Prostate gland (tissue), 2 donors: Measurements from ENCODE around the gene GPX8. TPM values are rescaled to one million over a fixed set of nuclear protein-coding genes. Genes with fewer than 3 reads are reported as not detected.

Experiments used
- DNase-seq: peaks from one replicate; pipeline ENCODE4 v3.0.0-alpha.2; 2019; ENCODE audit warnings: low spot score
- H3K27ac ChIP-seq, 2 donors: fragments of 200-600 bp; sonication (generic); 2 replicates each; pipeline ENCODE4 v1.5.1; 2017 to 2019
- H3K27me3 ChIP-seq: fragments of 200-600 bp; sonication (generic); replicated peaks from 2 replicates; pipeline ENCODE4 v1.5.1; 2019; ENCODE audit not compliant: insufficient read depth
- H3K36me3 ChIP-seq, 2 donors: fragments of 200-600 bp; sonication (generic); 1 replicate in 1 of 2; 2 replicates in 1 of 2; pipeline versions ENCODE4 v1.5.1 to v1.8.1; 2017 to 2019
- H3K4me1 ChIP-seq: fragments of 200-600 bp; sonication (generic); replicated peaks from 2 replicates; pipeline ENCODE4 v1.5.1; 2019
- H3K4me3 ChIP-seq, 2 donors: fragments of 200-600 bp; sonication (generic); 2 replicates each; pipeline ENCODE4 v1.5.1; 2017 to 2019
- H3K9me3 ChIP-seq: fragments of 200-600 bp; sonication (generic); 2 replicates; pipeline ENCODE4 v1.5.1; 2017
- POLR2A ChIP-seq: fragments of 450-650 bp; IDR thresholded peaks from one replicate; pipeline ENCODE4 v1.6.1; 2016; ENCODE audit warnings: antibody characterized with exemption, mild to moderate bottlenecking
- POLR2AphosphoS5 ChIP-seq: sonication (generic); formaldehyde crosslinking; IDR thresholded peaks from one replicate; pipeline ENCODE4 v1.6.1; 2017; ENCODE audit warnings: antibody characterized with exemption
- WGBS: methylation state at CpG from one replicate; pipeline ENCODE4 v1.1.5; 2018; 5-methylcytosine and 5-hydroxymethylcytosine counted together
- intact Hi-C: fragments of 100-400 bp; cut with DNase I; formaldehyde crosslinking; loops from one replicate; pipeline ENCODE4 v1.14.2; 2022
- total RNA-seq, 2 donors: library from RNA; depleted of rRNA; stranded (reverse); fragments of >200 nt; gene quantifications; one replicate each; pipeline ENCODE4 v1.1.0, GENCODE V29; 2016
- TF ChIP-seq, protein P1 (sequence below), 4 experiments: fragments of 200-600 bp in 2 of 4; fragments of 450-650 bp in 2 of 4; sonication (generic) in 2 of 4; IDR thresholded peaks; 1 replicate in 3 of 4; 2 replicates in 1 of 4; pipeline ENCODE4 v1.5.1; 2016 to 2019; ENCODE audit warnings: antibody characterized with exemption in 4 of 4, mild to moderate bottlenecking in 2 of 4, moderate library complexity in 2 of 4

Gene GPX8
- total RNA-seq, 2 donors from 2014 or later: 8.4 to 16.0 TPM

DNA sequence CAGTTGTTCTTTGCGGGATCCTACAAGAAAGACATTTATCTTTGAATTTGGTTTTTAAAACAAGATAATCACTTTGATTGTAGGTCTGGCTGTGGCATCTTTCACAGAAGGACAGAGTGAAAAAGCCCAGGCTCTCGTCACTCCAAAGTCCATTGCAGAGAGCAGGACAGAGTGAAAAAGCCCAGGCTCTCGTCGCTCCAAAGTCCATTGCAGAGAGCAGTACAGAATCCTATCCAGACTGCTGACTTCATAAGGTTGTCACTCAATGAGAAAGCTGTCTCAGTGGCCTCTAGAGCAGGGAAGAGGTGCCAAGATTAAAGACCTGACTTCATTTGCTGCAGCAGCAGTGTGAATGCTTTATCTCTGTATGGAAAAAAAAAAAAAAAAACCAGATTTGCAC is 16.3 kb upstream of the GPX8 start:
- intact Hi-C loops: no loop called here
- Histone ChIP-seq H3K4me3 (no peak overlapping the region), H3K27ac (no peak overlapping the region), H3K4me1 (no peaks in the 10 kb centered on the region), H3K36me3 (no peaks in the 10 kb centered on the region), H3K27me3 (peaks cover 2% of the 10 kb centered on the region), H3K9me3 (no peaks in the 10 kb centered on the region)
- no peak for DNase-seq
- 68% methylated on average over 4 of the region's 4 CpGs for WGBS
- no peak for TF ChIP-seq POLR2AphosphoS5
- TF ChIP-seq, protein P1, sequence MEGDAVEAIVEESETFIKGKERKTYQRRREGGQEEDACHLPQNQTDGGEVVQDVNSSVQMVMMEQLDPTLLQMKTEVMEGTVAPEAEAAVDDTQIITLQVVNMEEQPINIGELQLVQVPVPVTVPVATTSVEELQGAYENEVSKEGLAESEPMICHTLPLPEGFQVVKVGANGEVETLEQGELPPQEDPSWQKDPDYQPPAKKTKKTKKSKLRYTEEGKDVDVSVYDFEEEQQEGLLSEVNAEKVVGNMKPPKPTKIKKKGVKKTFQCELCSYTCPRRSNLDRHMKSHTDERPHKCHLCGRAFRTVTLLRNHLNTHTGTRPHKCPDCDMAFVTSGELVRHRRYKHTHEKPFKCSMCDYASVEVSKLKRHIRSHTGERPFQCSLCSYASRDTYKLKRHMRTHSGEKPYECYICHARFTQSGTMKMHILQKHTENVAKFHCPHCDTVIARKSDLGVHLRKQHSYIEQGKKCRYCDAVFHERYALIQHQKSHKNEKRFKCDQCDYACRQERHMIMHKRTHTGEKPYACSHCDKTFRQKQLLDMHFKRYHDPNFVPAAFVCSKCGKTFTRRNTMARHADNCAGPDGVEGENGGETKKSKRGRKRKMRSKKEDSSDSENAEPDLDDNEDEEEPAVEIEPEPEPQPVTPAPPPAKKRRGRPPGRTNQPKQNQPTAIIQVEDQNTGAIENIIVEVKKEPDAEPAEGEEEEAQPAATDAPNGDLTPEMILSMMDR (IDR thresholded peaks at IDR 0.05): no peak
- no peak for TF ChIP-seq POLR2A

DNA sequence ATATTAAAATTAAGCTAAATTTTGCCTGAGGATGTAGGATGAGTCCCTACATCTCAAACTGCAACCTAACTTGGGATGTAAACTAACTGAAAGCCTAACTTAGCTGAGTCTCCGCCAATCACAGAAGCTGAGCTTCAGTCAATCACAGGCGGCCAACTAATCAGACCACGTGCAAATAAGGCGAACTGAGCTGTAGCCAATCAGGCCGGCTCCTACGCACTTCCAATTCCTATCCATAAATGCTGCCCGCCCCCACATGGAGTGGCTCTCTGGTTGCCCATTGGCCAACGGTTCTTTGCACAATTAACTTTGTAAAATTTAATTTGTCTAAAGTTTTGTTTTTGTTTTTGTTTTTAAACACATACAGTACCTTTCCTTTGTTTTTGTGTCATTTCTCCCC is 13.9 kb upstream of the GPX8 start:
- H3K4me3 ChIP-seq: no peak overlapping the region
- TF ChIP-seq, protein P1 (IDR thresholded peaks at IDR 0.05): no peak
- TF ChIP-seq POLR2A: no peak
- no peak for TF ChIP-seq POLR2AphosphoS5
- DNase-seq: no peak
- H3K27me3 ChIP-seq: peaks cover 2% of the 10 kb centered on the region
- H3K4me1 ChIP-seq: no peaks in the 10 kb centered on the region
- H3K27ac ChIP-seq: no peak overlapping the region
- WGBS: 86% methylated on average over 8 of the region's 8 CpGs
- intact Hi-C loops: loop anchor here (5.0 kb wide), 2 partner anchors 199 to 629 kb away; partner anchors contain the start of gene SNX18
- no peaks in the 10 kb centered on the region for H3K9me3 ChIP-seq
- no peaks in the 10 kb centered on the region for H3K36me3 ChIP-seq

DNA sequence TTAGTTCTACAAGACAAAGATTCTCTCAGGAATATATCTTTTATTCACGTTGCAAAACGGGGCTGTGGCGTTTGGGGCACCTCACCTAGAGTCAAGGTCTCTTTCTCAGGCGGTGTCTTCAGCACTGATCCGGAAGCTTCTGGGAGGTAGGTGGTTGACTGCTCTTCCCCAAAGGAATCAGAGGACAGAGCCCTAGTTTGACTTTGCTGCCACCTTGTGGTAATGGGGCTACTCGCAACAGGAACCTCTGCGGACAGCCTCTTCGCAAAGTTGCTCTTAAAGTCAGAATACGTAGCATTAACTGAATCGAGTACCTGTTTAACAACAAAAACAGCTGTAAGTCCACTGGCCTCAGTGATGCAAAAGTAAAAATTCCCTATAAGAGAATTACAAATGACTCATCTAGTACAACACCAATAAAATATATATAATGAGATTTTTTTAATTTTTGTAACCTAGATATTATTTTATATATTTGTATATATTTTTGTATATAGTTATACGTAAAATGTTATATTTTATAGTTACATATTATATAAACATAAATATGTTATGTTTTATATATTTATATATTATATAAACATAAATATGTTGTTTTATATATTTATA is 13.3 kb upstream of the GPX8 start:
- Histone ChIP-seq H3K9me3 (no peaks in the 10 kb centered on the region), H3K4me1 (no peaks in the 10 kb centered on the region), H3K27me3 (peaks cover 2% of the 10 kb centered on the region), H3K27ac (no peak overlapping the region), H3K36me3 (no peaks in the 10 kb centered on the region), H3K4me3 (no peak overlapping the region)
- TF ChIP-seq POLR2A: no peak
- TF ChIP-seq, protein P1 (IDR thresholded peaks at IDR 0.05): peak; percentile 77 to 81 (median 80)
- TF ChIP-seq POLR2AphosphoS5: peak; percentile 63
- intact Hi-C loops: loop anchor here (5.0 kb wide), 2 partner anchors 199 to 629 kb away; partner anchors contain the start of gene SNX18
- peak; percentile 83 for DNase-seq
- 8% methylated on average over 11 of the region's 11 CpGs for WGBS

DNA sequence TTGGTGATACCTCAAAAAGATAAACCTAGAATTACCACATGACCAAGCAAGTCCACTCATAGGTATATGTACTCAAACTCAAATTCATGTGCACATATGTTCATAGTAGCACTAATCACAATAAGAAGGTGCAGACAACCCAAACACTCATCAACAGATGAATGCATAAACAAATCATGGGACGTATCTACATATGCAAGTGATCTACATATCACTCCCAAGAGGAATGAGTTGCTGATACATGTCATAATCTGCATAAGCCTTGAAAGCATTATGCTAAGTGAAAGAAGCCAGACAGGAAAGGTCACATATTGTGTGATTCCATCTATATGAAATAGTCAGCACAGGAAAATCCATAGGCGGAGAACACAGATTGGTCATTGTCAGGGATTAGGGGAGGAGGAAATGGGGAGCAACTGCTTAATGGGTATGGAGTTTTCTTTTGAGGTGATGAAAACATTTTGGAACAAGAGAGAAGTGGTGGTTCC is 10.6 kb upstream of the GPX8 start:
- Histone ChIP-seq H3K4me1 (no peaks in the 10 kb centered on the region), H3K27me3 (peaks cover 2% of the 10 kb centered on the region), H3K27ac (no peak overlapping the region), H3K36me3 (no peaks in the 10 kb centered on the region), H3K9me3 (no peaks in the 10 kb centered on the region), H3K4me3 (no peak overlapping the region)
- 53% methylated on average over 2 of the region's 2 CpGs for WGBS
- DNase-seq: no peak
- intact Hi-C loops: loop anchor here (5.0 kb wide), 2 partner anchors 202 to 632 kb away; partner anchors contain the start of gene SNX18
- TF ChIP-seq POLR2AphosphoS5: no peak
- TF ChIP-seq POLR2A: no peak
- TF ChIP-seq, protein P1 (IDR thresholded peaks at IDR 0.05): no peak
